ENCODE data around the gene RTN4R. TPM values are rescaled to one million over a fixed set of nuclear protein-coding genes. Genes with fewer than 3 reads are reported as not detected.

Gene RTN4R
- total RNA-seq, 2 experiments from 2014 or later: 0.36 to 0.50 TPM

DNA sequence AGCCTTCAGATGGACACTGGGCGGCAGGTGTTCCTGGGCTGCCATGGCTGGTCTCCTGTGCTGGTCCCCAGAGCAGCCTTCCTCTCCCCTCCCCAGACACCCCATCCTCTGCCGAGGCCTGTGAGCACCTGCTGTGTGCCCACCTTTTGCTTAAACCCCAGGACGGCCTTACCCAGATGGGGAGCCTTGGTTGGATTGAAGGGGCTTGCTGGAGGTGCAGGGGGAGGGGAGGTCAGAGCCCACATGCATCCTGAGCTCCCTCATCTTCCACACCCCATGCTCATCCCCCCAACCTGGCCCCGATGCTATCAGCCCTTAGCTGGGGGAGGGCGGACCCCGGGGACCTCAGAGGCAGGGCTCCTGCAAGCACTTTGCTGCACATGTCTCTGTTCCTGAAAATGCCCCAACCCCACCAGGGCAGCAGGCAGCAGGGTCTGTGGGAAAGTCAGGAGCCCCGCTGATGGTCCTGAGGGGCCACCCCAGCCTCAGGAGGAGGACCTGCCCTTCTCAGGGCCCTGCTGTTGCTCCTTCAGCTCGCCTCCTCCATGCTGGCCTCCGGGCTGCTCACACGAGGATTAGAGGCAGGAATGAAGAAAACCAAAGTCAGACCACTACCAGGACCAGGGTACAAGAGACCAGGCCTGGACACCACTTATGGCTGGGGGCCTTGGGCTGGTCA lies 75.7 kb downstream of the RTN4R start:
- CTCF ChIA-PET: no interaction called here
- no peak overlapping the region for H3K4me3 Mint-ChIP-seq
- H3K36me3 Mint-ChIP-seq (ENCODE audit: low read depth): no peaks in the 10 kb centered on the region
- no peaks in the 10 kb centered on the region for H3K9me3 Mint-ChIP-seq
- intact Hi-C loops (cut with DNase I, micrococcal nuclease): no loop called here
- no peaks in the 10 kb centered on the region for H3K4me1 Mint-ChIP-seq (ENCODE audit: low read depth)
- H3K27ac ChIP-seq (ENCODE audit: low read depth in 1 of 2, low read length in 2 of 2): no peak overlapping the region
- H3K36me3 ChIP-seq (ENCODE audit: insufficient read depth, low read length): no peaks in the 10 kb centered on the region
- H3K27ac Mint-ChIP-seq: no peak overlapping the region
- H3K4me1 ChIP-seq (ENCODE audit: insufficient read depth, low read length): peaks cover 2% of the 10 kb centered on the region
- H3K4me3 ChIP-seq (ENCODE audit: low read length): no peak overlapping the region
- POLR2A ChIA-PET: interaction anchor here (1.0 kb wide), 1 partner anchor 19 kb away, joined by 3 read pairs; no protein-coding TSS in a partner anchor
- no peaks in the 10 kb centered on the region for H3K27me3 Mint-ChIP-seq
- TF ChIP-seq, protein P1, sequence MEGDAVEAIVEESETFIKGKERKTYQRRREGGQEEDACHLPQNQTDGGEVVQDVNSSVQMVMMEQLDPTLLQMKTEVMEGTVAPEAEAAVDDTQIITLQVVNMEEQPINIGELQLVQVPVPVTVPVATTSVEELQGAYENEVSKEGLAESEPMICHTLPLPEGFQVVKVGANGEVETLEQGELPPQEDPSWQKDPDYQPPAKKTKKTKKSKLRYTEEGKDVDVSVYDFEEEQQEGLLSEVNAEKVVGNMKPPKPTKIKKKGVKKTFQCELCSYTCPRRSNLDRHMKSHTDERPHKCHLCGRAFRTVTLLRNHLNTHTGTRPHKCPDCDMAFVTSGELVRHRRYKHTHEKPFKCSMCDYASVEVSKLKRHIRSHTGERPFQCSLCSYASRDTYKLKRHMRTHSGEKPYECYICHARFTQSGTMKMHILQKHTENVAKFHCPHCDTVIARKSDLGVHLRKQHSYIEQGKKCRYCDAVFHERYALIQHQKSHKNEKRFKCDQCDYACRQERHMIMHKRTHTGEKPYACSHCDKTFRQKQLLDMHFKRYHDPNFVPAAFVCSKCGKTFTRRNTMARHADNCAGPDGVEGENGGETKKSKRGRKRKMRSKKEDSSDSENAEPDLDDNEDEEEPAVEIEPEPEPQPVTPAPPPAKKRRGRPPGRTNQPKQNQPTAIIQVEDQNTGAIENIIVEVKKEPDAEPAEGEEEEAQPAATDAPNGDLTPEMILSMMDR (IDR thresholded peaks at IDR 0.05): no peak
- DNase-seq (no peak), ATAC-seq (ENCODE audit: poor library complexity) (no peak)
- H3K9me3 ChIP-seq (ENCODE audit: control insufficient read depth in 1 of 2, insufficient read depth in 1 of 2, low read length in 2 of 2): no peaks in the 10 kb centered on the region
- no peaks in the 10 kb centered on the region for H3K27me3 ChIP-seq (ENCODE audit: control insufficient read depth in 1 of 2, insufficient read depth in 2 of 2, low read length in 2 of 2)

GRCh38 chr22:20191803-20192202 lies 76.3 kb downstream of the RTN4R start:
- no peaks in the 10 kb centered on the region for H3K36me3 Mint-ChIP-seq (ENCODE audit: low read depth)
- no peak overlapping the region for H3K4me3 ChIP-seq (ENCODE audit: low read length)
- TF ChIP-seq, protein P1 (IDR thresholded peaks at IDR 0.05): no peak
- CTCF ChIA-PET: no interaction called here
- H3K27ac Mint-ChIP-seq: no peak overlapping the region
- no peaks in the 10 kb centered on the region for H3K4me1 Mint-ChIP-seq (ENCODE audit: low read depth)
- POLR2A ChIA-PET: no interaction called here
- intact Hi-C loops (cut with DNase I, micrococcal nuclease): no loop called here
- no peak overlapping the region for H3K4me3 Mint-ChIP-seq
- ATAC-seq (ENCODE audit: poor library complexity) (no peak), DNase-seq (no peak)
- H3K27ac ChIP-seq (ENCODE audit: low read depth in 1 of 2, low read length in 2 of 2): no peak overlapping the region
- H3K4me1 ChIP-seq (ENCODE audit: insufficient read depth, low read length): peaks cover 2% of the 10 kb centered on the region
- H3K36me3 ChIP-seq (ENCODE audit: insufficient read depth, low read length): no peaks in the 10 kb centered on the region
- H3K27me3 Mint-ChIP-seq: no peaks in the 10 kb centered on the region
- no peaks in the 10 kb centered on the region for H3K27me3 ChIP-seq (ENCODE audit: control insufficient read depth in 1 of 2, insufficient read depth in 2 of 2, low read length in 2 of 2)
- H3K9me3 ChIP-seq (ENCODE audit: control insufficient read depth in 1 of 2, insufficient read depth in 1 of 2, low read length in 2 of 2): no peaks in the 10 kb centered on the region
- no peaks in the 10 kb centered on the region for H3K9me3 Mint-ChIP-seq

Small RNA genes lying within 50 kb of the gene (microRNA-seq; reads per million reads assigned to microRNA genes)
- not detected for gene MIR1286 (ENCODE audit: borderline microRNAs expressed, borderline replicate concordance)

Other genes with a start within 250 kb of the RTN4R start
- gene TANGO2, start 247.2 kb downstream of the RTN4R start, total RNA-seq: 10 to 100 TPM; 10.3 to 10.5 TPM
- 10 to 100 TPM; 17.8 to 18.5 TPM for gene DGCR8, start 188.1 kb downstream of the RTN4R start, total RNA-seq
- 10 to 100 TPM; 68.1 to 72.1 TPM for gene RANBP1, start 152.2 kb downstream of the RTN4R start, total RNA-seq
- gene TRMT2A, start 151.1 kb downstream of the RTN4R start, total RNA-seq: 10 to 100 TPM; 79.3 to 84.2 TPM
- gene ZDHHC8, start 136.5 kb downstream of the RTN4R start, total RNA-seq: 10 to 100 TPM; 44.9 to 49.3 TPM
- gene CCDC188, start 117.3 kb downstream of the RTN4R start, total RNA-seq: not detected
- gene DGCR6L, start 51.7 kb upstream of the RTN4R start, total RNA-seq: 10 to 100 TPM; 29.1 to 31.2 TPM
- 1 to 10 TPM; 1.7 to 2.3 TPM for gene ZNF74, start 125.8 kb upstream of the RTN4R start, total RNA-seq
- 1 to 10 TPM; 2.5 to 3.1 TPM for gene SCARF2, start 169.5 kb upstream of the RTN4R start, total RNA-seq
- gene KLHL22, start 227.5 kb upstream of the RTN4R start, total RNA-seq: 10 to 100 TPM; 24.1 to 27.7 TPM
- 100 to 1,000 TPM; 181 to 191 TPM for gene MED15, start 239.3 kb upstream of the RTN4R start, total RNA-seq